GM10266 (cell line): ENCODE results near the gene NUPR1.
"Not testable (repeated sequence)": the region's sequence is repeated elsewhere in the genome, so short reads cannot be mapped to it uniquely, and the experiment has no call there.

Experiments
- DNase-seq: peaks from one replicate; pipeline ENCODE4 v3.0.0; 2012; ENCODE audit errors: extremely low spot score
- TF ChIP-seq, protein P1 (sequence below): IDR thresholded peaks from 2 replicates; pipeline ENCODE4 v1.5.1; 2012; ENCODE audit warnings: mild to moderate bottlenecking, low read depth; ENCODE audit not compliant: control insufficient read depth, insufficient read depth; ENCODE audit errors: missing control alignments

NUPR1 gene

DNA sequence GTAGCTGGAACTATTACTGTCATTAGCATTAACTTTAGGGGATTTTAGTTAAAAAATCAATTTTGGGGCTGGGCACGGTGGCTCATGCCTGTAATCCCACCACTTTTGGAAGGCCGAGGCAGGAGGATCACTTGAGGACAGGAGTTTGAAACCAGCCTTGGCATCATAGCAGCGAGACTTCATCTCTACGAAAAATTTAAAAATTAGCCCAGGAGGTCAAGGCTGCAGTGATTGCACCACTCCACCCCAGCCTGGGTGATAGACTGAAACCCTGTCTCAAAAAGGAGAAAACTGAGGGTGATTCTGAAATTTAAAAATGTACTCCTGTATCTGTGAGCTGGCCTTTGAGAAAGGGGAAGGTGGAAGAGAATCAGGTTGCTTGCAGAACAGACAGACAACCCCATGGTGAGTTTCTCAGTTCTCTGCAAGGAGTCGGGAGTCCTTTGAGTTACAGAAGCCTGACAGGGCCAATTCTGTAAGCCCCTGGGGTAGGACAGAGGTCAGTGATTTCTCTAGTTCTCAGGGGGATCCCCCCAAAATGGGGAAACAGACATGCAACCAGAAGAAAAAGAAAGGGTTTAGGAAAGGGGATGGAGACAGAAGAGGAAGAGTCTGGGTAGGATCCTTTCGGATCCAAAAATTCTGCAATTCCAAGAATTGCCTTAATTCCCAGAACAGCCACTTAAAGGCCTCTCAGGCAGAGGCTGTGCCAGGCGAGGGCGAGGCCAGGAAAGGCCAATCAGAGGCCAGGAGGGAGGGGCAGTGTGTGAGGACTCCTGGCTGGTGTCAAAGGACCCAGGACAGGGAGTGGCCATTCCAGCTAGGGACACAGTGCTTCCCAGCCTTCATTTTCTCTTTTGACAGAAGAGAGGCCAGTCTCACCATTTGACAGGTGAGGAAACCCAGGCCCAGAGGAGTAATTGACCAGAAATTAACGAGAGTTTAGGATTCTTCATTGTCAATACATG lies 6.7 kb downstream of the NUPR1 start:
- TF ChIP-seq, protein P1, sequence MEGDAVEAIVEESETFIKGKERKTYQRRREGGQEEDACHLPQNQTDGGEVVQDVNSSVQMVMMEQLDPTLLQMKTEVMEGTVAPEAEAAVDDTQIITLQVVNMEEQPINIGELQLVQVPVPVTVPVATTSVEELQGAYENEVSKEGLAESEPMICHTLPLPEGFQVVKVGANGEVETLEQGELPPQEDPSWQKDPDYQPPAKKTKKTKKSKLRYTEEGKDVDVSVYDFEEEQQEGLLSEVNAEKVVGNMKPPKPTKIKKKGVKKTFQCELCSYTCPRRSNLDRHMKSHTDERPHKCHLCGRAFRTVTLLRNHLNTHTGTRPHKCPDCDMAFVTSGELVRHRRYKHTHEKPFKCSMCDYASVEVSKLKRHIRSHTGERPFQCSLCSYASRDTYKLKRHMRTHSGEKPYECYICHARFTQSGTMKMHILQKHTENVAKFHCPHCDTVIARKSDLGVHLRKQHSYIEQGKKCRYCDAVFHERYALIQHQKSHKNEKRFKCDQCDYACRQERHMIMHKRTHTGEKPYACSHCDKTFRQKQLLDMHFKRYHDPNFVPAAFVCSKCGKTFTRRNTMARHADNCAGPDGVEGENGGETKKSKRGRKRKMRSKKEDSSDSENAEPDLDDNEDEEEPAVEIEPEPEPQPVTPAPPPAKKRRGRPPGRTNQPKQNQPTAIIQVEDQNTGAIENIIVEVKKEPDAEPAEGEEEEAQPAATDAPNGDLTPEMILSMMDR: no peak
- DNase-seq: no peak

DNA sequence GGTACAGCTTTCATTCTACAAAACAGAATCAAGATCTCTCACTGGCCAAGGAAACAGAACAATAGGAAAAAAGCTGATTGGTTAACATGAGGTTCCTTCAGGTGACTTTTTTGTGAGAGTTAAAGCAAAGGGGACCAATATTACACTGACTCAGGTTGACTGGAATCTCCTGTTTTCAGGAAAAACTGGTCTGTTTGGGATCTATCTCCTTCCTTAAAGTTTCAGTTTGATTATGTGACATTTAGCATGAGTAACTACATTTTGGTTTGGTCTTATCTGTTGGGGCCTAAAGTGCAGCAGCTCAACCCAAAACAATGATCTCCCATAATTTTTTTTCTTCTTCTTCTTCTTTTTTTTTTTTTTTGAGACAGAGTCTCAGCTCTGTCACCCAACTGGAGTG lies 9.7 kb downstream of the NUPR1 start:
- TF ChIP-seq, protein P1: no peak
- no peak for DNase-seq

DNA sequence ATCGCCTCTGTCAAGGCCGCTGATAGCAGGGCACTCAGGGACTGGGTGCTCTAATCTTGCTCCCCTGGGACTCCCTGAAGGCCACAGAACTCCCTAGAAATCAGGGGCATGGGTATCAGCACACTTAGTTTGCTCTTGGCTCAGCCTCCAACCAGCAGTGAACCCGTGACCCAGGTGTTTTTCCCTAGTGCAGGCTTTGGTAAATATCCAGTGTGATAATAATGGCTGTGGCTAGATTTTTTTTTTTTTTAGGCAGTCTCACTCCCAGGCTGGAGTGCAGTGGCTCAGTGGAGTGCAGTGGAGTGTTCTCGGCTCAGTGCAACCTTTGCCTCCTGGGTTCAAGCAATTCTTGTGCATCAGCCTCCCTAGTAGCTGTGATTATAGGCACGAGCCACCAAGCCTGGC lies 10.3 kb downstream of the NUPR1 start:
- no peak for DNase-seq
- TF ChIP-seq, protein P1: no peak

GRCh38 chr16:28527985-28528384 lies 10.8 kb downstream of the NUPR1 start:
- no peak for DNase-seq
- TF ChIP-seq, protein P1: no peak

DNA sequence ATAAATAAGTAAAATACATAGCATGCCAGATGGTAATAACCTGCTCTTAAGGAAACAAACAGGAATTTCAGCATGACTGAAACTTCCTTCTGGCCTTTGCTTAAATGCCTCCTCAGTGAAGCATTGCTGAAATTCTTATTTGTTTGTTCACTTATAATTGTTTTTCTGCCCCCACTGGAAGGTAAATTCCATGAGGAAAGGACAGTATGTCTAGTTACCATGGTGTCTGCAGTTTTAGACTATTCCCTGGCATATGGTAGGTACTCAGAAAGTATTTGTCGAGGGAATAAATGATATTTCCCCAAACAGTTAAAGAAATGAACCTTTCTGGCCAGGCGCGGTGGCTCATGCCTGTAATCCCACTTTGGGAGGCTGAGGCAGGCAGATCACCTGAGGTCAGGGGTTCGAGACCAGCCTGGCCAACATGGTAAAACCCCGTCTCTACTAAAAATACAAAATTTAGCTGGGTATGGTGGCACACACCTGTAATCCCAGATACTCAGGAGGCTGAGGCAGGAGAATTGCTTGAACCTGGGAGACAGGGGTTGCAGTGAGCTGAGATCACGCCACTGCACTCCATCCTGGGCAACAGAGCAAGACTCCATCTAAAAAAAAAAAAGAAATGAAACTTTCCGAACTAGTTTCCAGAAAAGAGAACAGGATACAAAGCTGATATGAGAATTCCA lies 11.5 kb downstream of the NUPR1 start:
- DNase-seq: not testable (repeated sequence)

DNA sequence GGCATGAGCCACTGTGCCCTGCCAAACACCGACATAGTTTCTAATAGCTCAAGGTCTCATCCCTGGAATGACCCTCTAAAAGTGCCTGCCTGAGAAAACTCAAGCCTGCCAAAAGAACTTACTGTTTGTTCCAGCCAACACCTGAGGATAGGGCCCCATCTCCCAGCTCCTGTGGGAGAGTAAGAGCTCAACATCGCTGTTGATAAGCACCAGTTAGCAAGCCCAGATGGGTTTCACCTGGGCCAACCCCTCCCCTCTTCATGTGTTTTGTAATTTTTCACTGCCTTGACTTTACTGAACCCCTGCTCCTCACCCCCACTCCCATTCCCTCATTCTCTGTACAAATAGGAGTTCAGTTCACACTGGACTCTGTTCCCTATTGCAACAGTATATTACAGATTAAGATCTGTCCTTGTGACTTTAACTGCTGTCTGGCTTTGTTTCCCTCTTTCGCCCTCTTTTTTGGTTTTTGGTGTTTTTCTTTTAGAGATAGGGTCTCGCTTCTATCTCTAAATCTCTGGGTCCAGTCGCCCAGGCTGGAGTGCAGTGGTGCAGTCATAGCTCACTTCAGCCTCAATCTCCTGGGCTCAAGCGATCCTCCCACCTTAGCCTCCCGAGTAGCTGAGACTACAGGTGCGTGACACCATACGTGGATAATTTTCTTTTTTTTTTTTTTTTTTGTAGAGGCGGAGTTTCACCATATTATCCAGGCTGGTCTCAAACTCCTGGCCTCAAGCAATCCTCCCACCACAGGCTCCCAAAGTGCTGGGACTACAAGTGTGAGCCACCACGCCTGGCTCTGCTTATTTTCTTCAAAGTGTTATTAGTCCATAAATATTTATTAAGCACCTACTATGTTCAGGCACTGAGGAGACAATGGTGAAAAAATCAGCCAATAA lies 12.3 kb downstream of the NUPR1 start:
- no peak for DNase-seq
- TF ChIP-seq, protein P1: no peak

DNA sequence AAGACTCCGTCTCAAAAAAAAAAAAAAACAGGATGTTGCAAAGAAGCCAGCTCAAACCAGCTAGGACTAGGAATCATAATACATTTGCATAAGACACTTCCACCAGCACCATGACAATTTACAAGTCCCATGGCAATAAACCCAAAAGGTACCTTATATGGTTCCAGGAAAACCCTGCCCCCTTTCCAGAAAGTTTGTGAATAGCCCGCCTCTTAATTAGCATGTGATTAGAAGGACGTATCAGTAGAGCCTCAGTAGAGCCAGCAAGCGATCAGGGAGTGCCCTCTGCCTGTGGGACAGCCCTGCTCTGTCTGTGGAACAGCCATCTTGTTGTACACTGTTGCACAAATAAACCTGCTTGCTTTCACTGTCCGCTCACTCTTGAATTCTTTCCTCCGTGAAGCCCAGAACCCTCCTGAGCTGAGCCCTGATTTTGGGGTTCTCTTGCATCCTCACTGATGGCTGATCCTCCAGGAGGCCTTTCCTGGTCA lies 14.0 kb downstream of the NUPR1 start:
- no peak for DNase-seq
- TF ChIP-seq, protein P1: no peak
